HepG2 (cell line): ENCODE data around the gene AJUBA. TPM values are rescaled to one million over a fixed set of nuclear protein-coding genes. Genes with fewer than 3 reads are reported as not detected.

Experiments
- ATAC-seq: fragments of 200-7000 bp; cut with Tn5 transposase; 3 replicates; pipeline ENCODE4 v1.9.1; 2020; ENCODE audit warnings: mild to moderate bottlenecking, moderate library complexity
- BruUV-seq: library from RNA; stranded (reverse); fragments of 400-500 nt; replicated peaks from 2 replicates; lab custom pipeline; 2021; lab: Mats Ljungman, UMichigan
- CTCF ChIA-PET: fragments of 300-600 bp; formaldehyde crosslinking; extraction: SDS; loops from one replicate; lab custom pipeline; 2021; ENCODE audit warnings: low total read pairs, inconsistent platforms, low intra/inter-chr PET ratio; lab: Yijun Ruan, JAX
- POLR2A ChIA-PET: fragments of 350-600 bp; sonication (Branson Sonifier 250); formaldehyde crosslinking; loops from one replicate; lab custom pipeline; 2020; ENCODE audit warnings: antibody characterized with exemption, inconsistent platforms; lab: Yijun Ruan, JAX
- DNase-seq: peaks from one replicate; pipeline ENCODE4 v3.0.0-alpha.2; 2015; ENCODE audit warnings: low spot score
- FAIRE-seq: peaks from 3 replicates; lab custom pipeline; 2011; peaks lifted over from hg19 to GRCh38; lab: Jason Lieb, UNC
- H2AFZ ChIP-seq: one replicate; pipeline ENCODE4 v1.6.1; 2011; ENCODE audit warnings: low read length, inconsistent platforms
- H3K27ac ChIP-seq: fragments of 300-600 bp; 3 replicates; pipeline ENCODE4 v1.8.0; 2011; ENCODE audit warnings: mixed run types, mild to moderate bottlenecking, mixed read lengths, low read length, inconsistent platforms; ENCODE audit not compliant: insufficient read depth; ENCODE audit errors: extremely low read length
- H3K27me3 ChIP-seq, 2 experiments: fragments of 200-600 bp in 1 of 2; 2 replicates in 1 of 2; 3 replicates in 1 of 2; pipeline versions ENCODE4 v1.6.0 to v1.8.0; 2011; ENCODE audit warnings: low read length in 2 of 2, mild to moderate bottlenecking in 2 of 2, moderate library complexity in 2 of 2, inconsistent platforms in 1 of 2; ENCODE audit not compliant: insufficient read depth in 2 of 2, control insufficient read depth in 1 of 2
- H3K36me3 ChIP-seq, 2 experiments: fragments of 200-600 bp in 1 of 2; replicated peaks in 1 of 2; 2 replicates in 1 of 2; 3 replicates in 1 of 2; pipeline versions ENCODE4 v1.5.1 to v1.8.0; 2011; ENCODE audit warnings: low read length in 2 of 2, inconsistent platforms in 1 of 2; ENCODE audit not compliant: insufficient read depth in 2 of 2, control insufficient read depth in 1 of 2
- H3K4me1 ChIP-seq: 2 replicates; pipeline ENCODE4 v1.5.1; 2012; ENCODE audit warnings: low read length, inconsistent platforms; ENCODE audit not compliant: insufficient read depth
- H3K4me2 ChIP-seq: 2 replicates; pipeline ENCODE4 v1.6.0; 2011; ENCODE audit warnings: low read depth, low read length, inconsistent platforms
- H3K4me3 ChIP-seq, 3 experiments: fragments of 200-600 bp in 1 of 3; sonication (generic), shearing (Covaris generic) in 1 of 3; replicated peaks in 1 of 3; 2 replicates each; pipeline ENCODE4 v1.5.1; 2011 to 2016; ENCODE audit warnings: low read length in 3 of 3, inconsistent platforms in 2 of 3, low read depth in 2 of 3, mild to moderate bottlenecking in 2 of 3, control low read depth in 1 of 3, mixed read lengths in 1 of 3; ENCODE audit not compliant: insufficient read depth in 1 of 3
- H3K79me2 ChIP-seq: one replicate; pipeline ENCODE4 v1.6.1; 2011; ENCODE audit warnings: low read length, inconsistent platforms; ENCODE audit not compliant: insufficient read depth
- H3K9ac ChIP-seq: 2 replicates; pipeline ENCODE4 v1.6.0; 2011; ENCODE audit warnings: mild to moderate bottlenecking, low read depth, low read length, inconsistent platforms; ENCODE audit not compliant: insufficient read depth
- H3K9me3 ChIP-seq: 2 replicates; pipeline ENCODE4 v1.5.1; 2012; ENCODE audit warnings: mild to moderate bottlenecking, low read length
- H4K20me1 ChIP-seq: 2 replicates; pipeline ENCODE4 v1.6.0; 2011; ENCODE audit warnings: inconsistent platforms, mild to moderate bottlenecking, low read length, moderate library complexity; ENCODE audit not compliant: insufficient read depth
- ATF7-NPFF ChIP-seq: sonication (generic); formaldehyde crosslinking; IDR thresholded peaks from 2 replicates; pipeline ENCODE4 v1.8.1; 2023; ENCODE audit warnings: mild to moderate bottlenecking, low read depth, missing genetic modification reagents, moderate library complexity
- DNMT1 ChIP-seq: sonication (generic); formaldehyde crosslinking; IDR thresholded peaks from 2 replicates; pipeline ENCODE4 v1.5.1; 2020; ENCODE audit warnings: mild to moderate bottlenecking, missing genetic modification reagents
- ETV6 ChIP-seq: sonication (generic); formaldehyde crosslinking; conservative IDR thresholded peaks from 2 replicates; pipeline ENCODE4 v1.4.0; 2020; ENCODE audit warnings: missing genetic modification reagents
- FOSL1 ChIP-seq: sonication (generic); formaldehyde crosslinking; IDR thresholded peaks from 2 replicates; pipeline ENCODE4 v1.9.0; 2021; ENCODE audit warnings: missing genetic modification reagents, borderline replicate concordance
- FOXA1 ChIP-seq, 2 experiments: fragments of 450-650 bp in 1 of 2; sonication (generic) in 1 of 2; formaldehyde crosslinking in 1 of 2; IDR thresholded peaks; 2 replicates each; pipeline versions ENCODE4 v1.4.0 to v1.6.1; 2016 to 2020; ENCODE audit warnings: missing genetic modification reagents in 1 of 2
- JUN ChIP-seq: sonication (generic); formaldehyde crosslinking; IDR thresholded peaks from 2 replicates; pipeline ENCODE4 v1.4.0; 2020; ENCODE audit warnings: mild to moderate bottlenecking, missing genetic modification reagents
- KDM1A ChIP-seq: IDR thresholded peaks from 2 replicates; pipeline ENCODE4 v1.6.1; 2016; ENCODE audit warnings: missing compliant biosample characterization
- MXD1 ChIP-seq: sonication (generic); formaldehyde crosslinking; IDR thresholded peaks from 2 replicates; pipeline ENCODE4 v1.4.0; 2020; ENCODE audit warnings: mild to moderate bottlenecking, missing genetic modification reagents
- SRY ChIP-seq: sonication (generic); formaldehyde crosslinking; IDR thresholded peaks from 2 replicates; pipeline ENCODE4 v1.8.0; 2022; ENCODE audit warnings: mild to moderate bottlenecking, missing genetic modification reagents
- XRCC5 ChIP-seq: fragments of 200-400 bp; formaldehyde crosslinking; optimal IDR thresholded peaks from 2 replicates; pipeline ENCODE3; 2017; ENCODE audit warnings: mild to moderate bottlenecking, low read length
- ZBTB3 ChIP-seq: sonication (generic); formaldehyde crosslinking; IDR thresholded peaks from 2 replicates; pipeline ENCODE4 v1.4.0; 2020; ENCODE audit warnings: low read depth, mild to moderate bottlenecking, moderate library complexity, missing genetic modification reagents, borderline replicate concordance
- ZC3H4 ChIP-seq: sonication (generic); formaldehyde crosslinking; IDR thresholded peaks from 2 replicates; pipeline ENCODE4 v1.4.0; 2020; ENCODE audit warnings: missing genetic modification reagents, borderline replicate concordance
- ZNF12 ChIP-seq: sonication (generic); formaldehyde crosslinking; IDR thresholded peaks from 2 replicates; pipeline ENCODE4 v1.5.0; 2020; ENCODE audit warnings: missing genetic modification reagents
- ZNF124 ChIP-seq: sonication (generic); formaldehyde crosslinking; IDR thresholded peaks from 2 replicates; pipeline ENCODE4 v1.4.0; 2020; ENCODE audit warnings: missing genetic modification reagents
- ZNF143 ChIP-seq: sonication (generic); formaldehyde crosslinking; IDR thresholded peaks from 2 replicates; pipeline ENCODE4 v1.4.0; 2020; ENCODE audit warnings: missing genetic modification reagents
- ZNF552 ChIP-seq: sonication (generic); formaldehyde crosslinking; IDR thresholded peaks from 2 replicates; pipeline ENCODE4 v1.9.0; 2022; ENCODE audit warnings: missing genetic modification reagents, mild to moderate bottlenecking, borderline replicate concordance
- ZNF777 ChIP-seq: sonication (generic); formaldehyde crosslinking; IDR thresholded peaks from 2 replicates; pipeline ENCODE4 v1.4.0; 2020; ENCODE audit warnings: missing genetic modification reagents
- ZSCAN30 ChIP-seq: sonication (generic); formaldehyde crosslinking; IDR thresholded peaks from 2 replicates; pipeline ENCODE4 v1.5.0; 2020; ENCODE audit warnings: mild to moderate bottlenecking, missing genetic modification reagents
- WGBS: methylation state at CpG from one replicate; pipeline ENCODE4 v1.1.6; 2017; ENCODE audit warnings: low lambda C conversion rate; 5-methylcytosine and 5-hydroxymethylcytosine counted together
- in situ Hi-C: cut with HindIII; loops from 2 replicates; pipeline ENCODE4 v1.10.0; 2017; ENCODE audit warnings: low pct_unique_long_range_greater_than_20kb; ENCODE audit not compliant: extremely low pct_ligation_motif_present
- intact Hi-C: fragments of 100-400 bp; cut with micrococcal nuclease; formaldehyde crosslinking; loops from one replicate; pipeline ENCODE4 v1.10.0; 2022; ENCODE audit not compliant: unreplicated experiment
- polyA plus RNA-seq, 8 experiments: library from polyadenylated mRNA; depleted of rRNA in 3 of 8; stranded (reverse) in 7 of 8; unstranded in 1 of 8; fragments of >200 nt; fragmentation: Illumina TruSeq in 4 of 8; extraction: Trizol in 4 of 8; gene quantifications; 2 replicates each; pipeline versions ENCODE4 v1.2.1 to v1.2.3, GENCODE V29; 2011 to 2016; ENCODE audit warnings: low read depth in 4 of 8, missing spikeins in 1 of 8, mixed read lengths in 1 of 8; ENCODE audit not compliant: insufficient read depth in 1 of 8
- total RNA-seq, 5 experiments: library from RNA; depleted of rRNA; stranded (reverse); fragments of >200 nt; fragmentation: Illumina TruSeq; extraction: Trizol; gene quantifications; 2 replicates each; pipeline ENCODE4 v1.2.3, GENCODE V29; 2016; ENCODE audit warnings: low read depth in 1 of 5
- TF ChIP-seq, protein P1 (sequence below): sonication (generic); formaldehyde crosslinking; conservative IDR thresholded peaks from 2 replicates; pipeline ENCODE4 v1.8.0; 2022; ENCODE audit warnings: missing genetic modification reagents

Gene AJUBA
- total and polyA plus RNA-seq, 2 of the 13 experiments (the other 11 are each of a cell fraction or from before 2014, with no cell fraction given) = 157 to 241 TPM

DNA sequence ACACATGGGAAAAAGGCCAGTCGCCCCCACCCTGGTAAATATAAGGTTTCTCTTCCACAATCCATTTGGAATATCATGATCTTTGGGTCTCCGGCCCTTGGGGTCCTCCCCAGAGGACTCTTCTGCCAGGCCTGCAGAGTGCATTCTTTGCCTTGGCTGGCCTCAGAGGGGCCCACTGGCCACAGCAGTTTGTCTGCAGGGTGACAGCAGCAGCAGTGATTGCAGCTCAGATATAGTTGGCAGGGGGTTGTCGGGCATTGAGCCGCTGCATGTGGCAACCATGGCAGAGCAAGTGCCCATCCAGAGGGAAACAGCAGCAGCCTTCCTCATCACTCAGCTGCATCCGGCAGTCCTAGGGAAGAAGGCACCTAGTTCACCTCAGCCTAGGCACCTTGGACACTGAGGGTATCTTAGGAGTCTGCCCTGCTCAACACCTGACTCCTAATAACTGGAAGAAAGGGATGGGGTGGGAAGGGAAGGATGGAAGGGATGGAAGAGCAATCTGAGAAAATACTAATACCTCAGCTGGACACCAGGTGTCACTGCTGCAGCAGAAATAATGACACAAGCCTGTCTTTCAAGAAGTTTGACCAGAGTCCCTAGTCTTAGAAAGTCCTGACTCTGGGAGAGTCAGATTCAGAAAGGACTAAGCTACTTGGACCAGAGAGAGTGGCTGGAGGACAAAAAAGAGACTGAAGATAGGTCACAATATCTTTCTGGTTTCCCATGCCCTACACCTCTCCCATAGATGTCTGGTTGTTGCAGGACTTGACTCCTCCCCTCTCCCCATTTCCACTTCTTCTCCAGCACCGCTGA lies 8.9 kb downstream of the AJUBA start (continued):
- TF ChIP-seq ZBTB3 (CRISPR knock-in tag) = no peak
- TF ChIP-seq ZNF143 = no peak
- no peak for TF ChIP-seq FOXA1 (IDR thresholded peaks at IDR 0.05)
- TF ChIP-seq FOXA1 (CRISPR knock-in tag; IDR thresholded peaks at IDR 0.05) = 0 out of 2 replicates have a peak, but pooled peaks have one; percentile 7
- TF ChIP-seq ZNF12 (CRISPR knock-in tag) = peak; percentile 44; the same call in 1 of the 2 replicates
- TF ChIP-seq, protein P1, sequence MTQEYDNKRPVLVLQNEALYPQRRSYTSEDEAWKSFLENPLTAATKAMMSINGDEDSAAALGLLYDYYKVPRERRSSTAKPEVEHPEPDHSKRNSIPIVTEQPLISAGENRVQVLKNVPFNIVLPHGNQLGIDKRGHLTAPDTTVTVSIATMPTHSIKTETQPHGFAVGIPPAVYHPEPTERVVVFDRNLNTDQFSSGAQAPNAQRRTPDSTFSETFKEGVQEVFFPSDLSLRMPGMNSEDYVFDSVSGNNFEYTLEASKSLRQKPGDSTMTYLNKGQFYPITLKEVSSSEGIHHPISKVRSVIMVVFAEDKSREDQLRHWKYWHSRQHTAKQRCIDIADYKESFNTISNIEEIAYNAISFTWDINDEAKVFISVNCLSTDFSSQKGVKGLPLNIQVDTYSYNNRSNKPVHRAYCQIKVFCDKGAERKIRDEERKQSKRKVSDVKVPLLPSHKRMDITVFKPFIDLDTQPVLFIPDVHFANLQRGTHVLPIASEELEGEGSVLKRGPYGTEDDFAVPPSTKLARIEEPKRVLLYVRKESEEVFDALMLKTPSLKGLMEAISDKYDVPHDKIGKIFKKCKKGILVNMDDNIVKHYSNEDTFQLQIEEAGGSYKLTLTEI (CRISPR knock-in tag) = no peak
- 0 out of 2 replicates have a peak, but pooled peaks have one; percentile 29 for TF ChIP-seq ETV6 (CRISPR knock-in tag)

DNA sequence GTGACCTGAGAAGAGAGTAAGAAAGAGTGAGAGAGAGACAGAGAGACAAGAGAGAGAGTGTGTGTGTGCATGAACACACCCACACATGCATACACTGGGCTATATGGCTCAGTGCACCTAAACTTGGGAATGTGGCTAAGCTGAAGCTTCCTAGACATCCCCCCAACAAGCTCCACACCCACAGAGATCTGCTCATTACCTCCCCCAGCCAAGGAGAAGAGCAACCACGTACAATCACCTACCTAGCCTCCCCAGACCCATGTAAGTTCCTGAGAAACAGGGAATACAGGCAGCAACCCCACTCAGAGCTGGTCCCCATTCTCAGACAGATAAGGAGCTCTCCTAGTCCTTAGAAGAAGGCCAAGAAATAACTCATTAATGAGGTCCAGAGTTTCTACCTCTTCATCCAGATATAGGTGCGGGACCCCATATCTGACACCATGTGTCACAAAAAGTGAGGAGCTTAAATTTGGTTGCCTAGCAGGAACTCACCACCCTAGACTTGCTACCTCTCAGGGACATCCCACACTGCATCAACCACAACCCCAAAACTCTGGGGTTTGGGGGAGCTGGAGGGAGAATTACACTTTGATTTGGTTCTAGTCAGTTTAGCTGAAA lies 9.9 kb downstream of the AJUBA start:
- Histone ChIP-seq H3K79me2 (peaks cover 35% of the 10 kb centered on the region), H2AFZ (no peak overlapping the region), H4K20me1 (peaks cover 22% of the 10 kb centered on the region), H3K4me2 (no peak overlapping the region), H3K4me3 (no peak overlapping the region), H3K9me3 (no peaks in the 10 kb centered on the region), H3K27me3 (no peaks in the 10 kb centered on the region), H3K9ac (no peak overlapping the region), H3K36me3 (peaks cover 34 to 51% of the 10 kb centered on the region in 2 experiments), H3K27ac (no peak overlapping the region), H3K4me1 (peaks cover 56% of the 10 kb centered on the region)
- BruUV-seq = no TSS peak
- ATAC-seq (no peak), DNase-seq (no peak), FAIRE-seq (no peak)
- ChIA-PET CTCF (interaction anchor here (1.6 to 5.4 kb wide), 5 partner anchors 12 to 415 kb away, joined by 5 to 298 read pairs (median 8); partner anchors contain the start of genes AJUBA and CDH24), POLR2A (interaction anchor here (0.8 to 26.8 kb wide), 17 partner anchors 5 to 149 kb away, joined by 3 to 1670 read pairs (median 6); partner anchors contain the start of genes ACIN1, AJUBA, C14orf119 and CDH24)
- intact Hi-C loops = no loop called here
- WGBS = 91% methylated on average over 2 of the region's 2 CpGs
- in situ Hi-C loops = no loop called here
- 0 out of 2 replicates have a peak, but pooled peaks have one; percentile 36 for TF ChIP-seq ZNF552 (CRISPR knock-in tag)
- no peak for TF ChIP-seq FOSL1 (CRISPR knock-in tag)
- TF ChIP-seq JUN (CRISPR knock-in tag) = no peak
- TF ChIP-seq XRCC5 = peak; percentile 25
- no peak for TF ChIP-seq KDM1A (CRISPR knock-in tag)
- no peak for TF ChIP-seq SRY (CRISPR knock-in tag)
- no peak for TF ChIP-seq MXD1
- TF ChIP-seq ZC3H4 (CRISPR knock-in tag) = no peak
- no peak for TF ChIP-seq ZSCAN30
- TF ChIP-seq ZNF777 = no peak
- 0 out of 2 replicates have a peak, but pooled peaks have one; percentile 51 for TF ChIP-seq DNMT1 (CRISPR knock-in tag)
- no peak for TF ChIP-seq ZNF124 (CRISPR knock-in tag)
- TF ChIP-seq ATF7-NPFF (CRISPR knock-in tag) = 0 out of 2 replicates have a peak, but pooled peaks have one; percentile 32
